Stimulated activated CD4-positive, alpha-beta T cell treated with anti-CD3 and anti-CD28 coated beads, Interleukin-1b, Interleukin-23, amount 100 ng/mL, for 4 hours (primary cell): ENCODE results near the gene ACTR10.

Experiments used
- DNase-seq, 2 donors: peaks; one replicate each; pipeline ENCODE4 v3.0.0-alpha.2; 2020; ENCODE audit warnings: low read depth in 2 of 2

The ACTR10 gene

DNA sequence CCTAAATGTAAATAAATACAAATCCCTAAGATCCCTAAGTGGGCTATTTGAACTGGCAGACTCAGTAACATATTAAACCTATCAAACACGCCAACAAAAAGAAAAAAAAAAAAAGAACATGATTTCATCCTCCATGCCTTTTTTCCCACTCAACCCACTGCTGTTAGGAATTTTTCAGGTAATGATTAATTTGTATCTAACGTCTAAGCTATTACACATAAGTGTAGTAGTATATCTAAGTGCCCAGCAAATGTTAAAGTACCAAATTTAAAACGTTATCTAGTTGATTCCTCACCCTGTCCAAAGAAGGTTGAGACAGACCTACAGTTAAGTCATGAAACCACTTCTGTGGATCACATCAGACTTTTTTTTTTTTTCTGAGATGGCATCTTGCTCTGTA is 82.0 kb downstream of the ACTR10 start:
- no peak for DNase-seq

DNA sequence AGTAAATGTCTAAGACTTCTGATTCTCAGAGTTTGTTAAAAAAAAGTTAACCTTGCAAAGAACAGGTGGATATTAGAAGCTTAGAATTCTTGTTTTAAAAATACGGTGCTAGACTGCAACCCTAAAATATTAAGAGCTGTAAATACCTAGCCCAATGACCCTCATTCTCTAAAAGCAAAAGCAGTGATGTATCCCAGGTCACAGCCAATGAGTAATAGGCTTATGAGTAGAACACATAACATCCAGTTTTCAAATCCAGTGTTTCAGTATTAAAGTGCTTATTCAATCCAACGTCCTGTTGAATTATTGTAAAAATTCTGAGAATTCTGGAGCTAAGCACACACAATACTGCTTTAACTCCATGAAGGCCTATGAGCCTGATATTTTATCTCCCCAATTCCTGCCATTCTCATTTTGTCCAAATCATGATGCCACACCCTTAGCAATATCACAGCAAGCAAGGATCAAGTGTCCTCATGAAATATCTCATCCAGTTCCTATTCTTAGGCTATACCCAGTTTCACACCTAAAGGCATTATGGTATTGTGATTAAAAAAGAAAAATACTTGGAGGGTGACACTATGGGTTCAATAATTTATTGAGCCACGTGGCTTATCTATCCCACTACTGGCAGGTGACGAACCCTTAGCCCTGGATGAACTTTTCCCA is 83.1 kb downstream of the ACTR10 start:
- DNase-seq, result no peak

DNA sequence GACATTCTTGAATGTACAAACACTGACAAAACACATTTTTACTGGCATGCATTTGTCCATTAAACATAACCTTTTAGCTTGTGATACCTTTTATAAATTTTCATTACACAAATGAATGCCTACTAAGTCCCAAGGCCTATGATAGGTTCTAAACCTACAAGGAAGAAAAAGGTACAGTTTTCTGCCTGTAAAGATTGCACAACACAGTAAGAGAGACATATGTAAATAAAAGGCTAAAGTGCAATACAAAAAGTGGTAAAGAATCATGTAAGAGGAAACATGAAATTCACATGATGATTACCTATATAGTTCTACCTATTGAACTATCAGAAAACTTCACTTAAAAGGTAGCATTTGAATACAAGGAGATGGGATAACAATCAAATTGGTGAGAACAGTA is 83.8 kb downstream of the ACTR10 start:
- no peak for DNase-seq

DNA sequence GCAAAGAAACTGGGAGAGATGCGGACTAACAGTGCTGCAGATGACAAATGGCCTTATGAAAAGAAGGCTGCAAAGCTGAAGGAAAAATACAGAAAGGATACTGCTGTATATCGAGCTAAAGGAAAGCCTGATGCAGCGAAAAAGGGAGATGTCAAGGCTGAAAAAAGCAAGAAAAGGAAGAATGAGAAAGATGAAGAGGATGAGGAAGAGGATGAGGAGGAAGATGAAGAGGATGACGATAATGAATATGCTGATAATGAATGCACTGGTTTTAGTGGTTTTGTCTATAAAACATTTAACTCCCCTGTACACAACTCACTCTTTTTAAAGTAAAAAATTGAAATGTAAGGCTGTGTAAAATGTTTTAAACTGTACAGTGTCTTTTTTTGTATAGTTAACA is 85.2 kb downstream of the ACTR10 start:
- no peak for DNase-seq
